Stimulated activated naive CD4-positive, alpha-beta T cell (primary cell): ENCODE results near the gene CRYBB2.
"Not testable (repeated sequence)": the region's sequence is repeated elsewhere in the genome, so short reads cannot be mapped to it uniquely, and the experiment has no call there.

Experiments used
- DNase-seq, 6 experiments: peaks; one replicate each; lab custom pipeline; 2025; lab: John Stamatoyannopoulos, UW

The CRYBB2 gene, protein sequence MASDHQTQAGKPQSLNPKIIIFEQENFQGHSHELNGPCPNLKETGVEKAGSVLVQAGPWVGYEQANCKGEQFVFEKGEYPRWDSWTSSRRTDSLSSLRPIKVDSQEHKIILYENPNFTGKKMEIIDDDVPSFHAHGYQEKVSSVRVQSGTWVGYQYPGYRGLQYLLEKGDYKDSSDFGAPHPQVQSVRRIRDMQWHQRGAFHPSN

DNA sequence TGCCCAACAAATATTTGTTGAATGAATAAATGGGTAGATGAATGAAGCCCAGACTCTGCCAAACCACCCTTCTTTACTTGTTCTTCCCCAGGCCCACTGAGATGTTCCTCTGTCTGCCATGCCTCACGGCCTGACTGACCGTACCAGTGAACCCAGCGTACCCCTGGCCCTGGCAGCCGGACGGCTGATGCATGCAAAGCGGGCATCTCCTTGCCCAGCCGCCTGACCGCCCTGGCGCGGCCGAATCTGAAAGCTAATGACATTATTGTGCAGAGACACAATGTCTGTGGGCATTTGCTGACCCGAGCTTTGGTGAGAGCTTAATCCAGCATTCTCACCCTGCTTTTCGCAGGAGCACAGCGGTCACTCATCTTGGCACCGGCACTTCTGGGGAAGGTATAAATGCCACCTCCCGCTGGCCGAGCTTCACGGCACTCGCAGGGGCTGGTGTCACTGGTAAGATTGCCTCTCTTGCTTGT is at the start of gene CRYBB2:
Gene CRYBB2 (plus strand): TSS at position 429 of the 479 bp plus-strand sequence. CDS start 1,791 bp downstream, outside the sequence.
- DNase-seq, result no peak

DNA sequence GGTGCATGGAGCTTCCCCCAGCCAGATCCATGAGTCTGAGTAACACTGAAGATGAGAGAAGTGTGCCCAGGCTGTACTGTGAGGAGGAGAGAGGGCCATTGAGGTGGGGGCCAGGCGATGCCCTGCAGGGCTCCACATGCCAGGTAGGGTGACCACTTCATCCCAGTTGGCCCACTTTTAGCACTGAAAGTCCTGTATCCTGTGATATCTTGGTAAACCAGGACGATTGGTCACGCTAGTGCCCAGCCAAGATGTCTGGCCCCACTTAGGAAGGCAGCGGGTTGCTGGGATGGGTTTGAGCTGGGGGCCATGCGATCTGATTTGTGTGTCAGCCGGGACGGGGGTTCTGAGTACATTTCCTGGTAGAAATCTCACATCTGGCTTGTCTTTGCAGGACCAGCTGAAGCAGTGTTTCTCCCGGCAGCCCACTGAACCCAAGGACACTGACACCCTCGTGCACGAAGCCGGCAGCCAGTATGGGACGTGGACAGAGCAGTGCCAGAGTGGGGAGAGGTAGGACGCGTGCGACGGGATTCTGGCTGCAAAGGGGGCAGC is 48.9 kb upstream of the CRYBB2 start:
- no peak for DNase-seq

DNA sequence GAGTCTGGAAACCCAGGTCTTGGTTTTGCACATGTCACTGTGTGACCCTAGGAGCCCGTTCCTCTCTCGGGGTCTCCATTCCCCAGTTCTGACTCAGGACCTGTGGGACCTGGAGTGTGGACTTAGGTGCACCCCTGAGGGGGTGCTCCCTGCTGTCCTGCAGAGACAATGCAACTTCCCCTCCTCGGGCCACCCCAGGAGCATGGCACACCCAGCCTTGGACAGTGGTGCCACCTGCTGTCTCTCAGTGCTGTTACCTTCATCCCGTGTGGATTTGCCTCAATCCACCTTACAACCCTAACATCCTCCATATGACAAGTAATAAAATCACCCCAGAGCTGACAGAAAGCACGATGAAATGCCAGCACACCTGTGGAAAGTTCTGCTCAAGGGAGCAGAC is 47.3 kb upstream of the CRYBB2 start:
- peak in 5 of 6 experiments; percentile 9 to 38 (median 14) for DNase-seq

DNA sequence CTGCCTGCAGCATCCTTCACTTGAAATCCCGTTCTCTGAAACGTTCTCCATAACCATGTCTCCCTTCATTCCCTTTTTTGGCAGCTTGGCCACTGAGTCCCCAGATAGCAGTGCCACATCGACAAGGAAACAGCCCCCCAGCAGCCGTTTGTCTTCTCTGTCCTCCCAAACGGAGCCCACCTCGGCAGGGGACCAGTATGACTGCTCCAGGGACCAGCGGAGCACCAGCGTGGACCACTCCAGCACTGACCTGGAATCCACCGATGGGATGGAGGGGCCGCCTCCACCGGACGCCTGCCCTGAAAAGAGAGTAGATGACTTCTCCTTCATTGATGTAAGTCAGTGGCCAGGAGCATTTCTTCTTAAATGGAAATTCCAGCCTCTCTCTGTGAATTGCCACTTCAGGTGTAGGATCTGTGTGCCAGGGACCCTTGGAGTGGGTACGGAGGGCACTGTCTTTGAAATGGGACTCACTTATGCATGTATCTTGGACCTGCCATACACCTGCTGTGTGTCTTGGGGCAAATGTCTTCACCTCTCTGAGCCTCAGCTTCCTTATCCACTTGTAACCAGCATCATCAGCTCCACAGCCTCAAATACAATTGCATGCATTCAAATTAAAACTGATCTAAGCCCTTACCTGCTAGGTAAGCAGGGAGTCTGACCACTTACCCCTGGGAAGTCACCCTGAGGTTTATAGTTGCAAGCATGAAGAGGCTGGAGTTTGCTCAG is 45.1 kb upstream of the CRYBB2 start:
- DNase-seq, result no peak

DNA sequence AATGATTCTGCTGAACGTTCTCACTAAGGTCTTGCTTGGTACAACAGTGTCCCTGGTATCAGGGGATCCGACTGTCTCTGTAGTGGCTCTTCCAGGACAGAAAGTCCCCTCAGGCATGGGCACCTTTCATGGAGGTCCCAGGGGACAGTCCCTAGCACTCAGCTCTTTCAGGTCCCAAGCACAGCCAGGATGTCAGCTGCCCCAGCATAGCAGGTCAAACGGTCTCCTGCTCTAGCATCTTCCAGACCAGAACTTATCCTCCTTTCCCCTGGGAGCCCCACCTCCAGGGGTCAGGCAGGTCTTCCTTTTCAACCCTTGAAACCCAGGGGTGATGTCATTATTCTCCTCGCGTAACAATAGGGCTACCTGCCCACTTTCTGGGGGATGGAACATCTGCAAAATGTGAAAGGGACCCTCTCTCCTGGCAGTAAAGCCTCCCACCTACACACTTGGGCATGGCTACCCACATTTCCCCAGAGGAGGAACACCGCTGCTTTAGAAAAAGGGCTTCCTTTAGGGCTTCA is 44.5 kb upstream of the CRYBB2 start:
- DNase-seq, result no peak

DNA sequence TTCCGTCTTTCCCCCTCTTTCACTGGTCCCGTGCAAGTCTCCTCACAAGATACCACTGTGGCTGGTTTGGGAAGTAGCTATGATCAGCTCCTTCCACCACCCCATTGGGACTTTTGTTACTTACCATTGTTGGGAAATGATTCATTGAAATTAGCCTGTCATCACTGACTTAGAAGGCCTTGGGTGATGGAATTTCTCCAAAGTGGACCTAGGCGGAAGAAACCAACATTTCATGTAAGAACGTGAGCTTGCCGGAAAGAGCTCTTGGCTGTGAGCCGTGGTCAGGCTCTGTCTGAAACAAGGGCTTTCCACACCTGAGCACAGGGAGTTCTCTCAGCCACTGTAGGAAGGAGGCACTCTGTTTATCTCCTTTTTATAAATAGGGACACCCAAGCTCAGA is 43.3 kb upstream of the CRYBB2 start:
- DNase-seq, result no peak

DNA sequence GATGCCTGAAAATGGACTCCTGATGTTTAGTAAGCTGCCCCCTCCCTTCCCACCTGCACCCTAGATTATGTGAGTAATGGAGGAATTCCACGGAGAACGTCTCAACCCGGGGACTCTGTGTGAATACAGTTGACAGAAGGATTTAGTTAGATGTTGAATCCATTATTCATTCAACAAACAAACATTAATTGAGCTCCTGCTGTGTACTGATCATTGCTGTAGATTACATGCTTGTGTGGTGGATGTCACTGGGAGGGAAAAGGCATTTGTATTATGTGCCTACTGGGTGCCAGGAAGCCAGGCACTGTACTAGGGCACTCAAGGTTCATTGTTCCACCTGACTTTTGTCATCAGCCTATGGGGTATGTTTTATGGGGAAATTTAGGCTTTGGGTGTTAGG is 42.6 kb upstream of the CRYBB2 start:
- no peak for DNase-seq

DNA sequence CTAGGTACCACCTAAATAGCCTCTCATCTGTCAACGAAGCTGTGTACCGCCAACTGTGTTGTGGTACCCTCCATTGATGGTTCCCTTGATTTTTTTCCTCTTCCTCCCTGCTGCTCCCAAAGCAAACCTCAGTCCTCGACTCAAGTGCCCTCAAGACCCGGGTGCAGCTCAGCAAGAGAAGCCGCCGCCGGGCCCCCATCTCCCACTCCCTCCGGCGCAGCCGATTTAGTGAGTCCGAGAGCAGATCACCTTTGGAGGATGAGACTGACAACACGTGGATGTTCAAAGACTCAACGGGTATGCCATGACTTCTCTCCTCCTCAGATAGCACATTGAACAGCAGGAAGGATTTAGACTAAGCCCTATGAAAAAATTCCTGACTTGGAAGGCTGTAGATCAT is 42.2 kb upstream of the CRYBB2 start:
- DNase-seq, result no peak

DNA sequence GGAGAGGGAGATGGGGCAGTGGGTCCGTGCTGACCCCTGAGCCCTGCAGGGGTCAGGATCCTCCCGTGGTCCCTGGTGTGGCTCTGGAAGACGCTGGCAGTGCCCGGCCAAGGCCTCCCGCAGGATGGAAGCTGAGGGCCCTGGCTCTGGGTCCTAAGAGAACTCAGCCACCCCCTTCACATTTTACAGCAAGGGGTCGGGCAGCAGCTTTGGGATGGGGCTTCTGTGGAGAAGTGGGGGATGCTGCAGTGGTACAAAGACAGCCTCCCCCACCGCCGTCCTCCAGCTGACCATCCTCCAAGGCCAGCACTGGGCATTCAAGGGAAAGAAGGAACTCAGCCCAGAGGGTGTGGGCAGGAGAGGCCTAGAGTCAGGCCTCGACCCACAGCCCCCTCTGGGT is 41.5 kb upstream of the CRYBB2 start:
- DNase-seq, result no peak

DNA sequence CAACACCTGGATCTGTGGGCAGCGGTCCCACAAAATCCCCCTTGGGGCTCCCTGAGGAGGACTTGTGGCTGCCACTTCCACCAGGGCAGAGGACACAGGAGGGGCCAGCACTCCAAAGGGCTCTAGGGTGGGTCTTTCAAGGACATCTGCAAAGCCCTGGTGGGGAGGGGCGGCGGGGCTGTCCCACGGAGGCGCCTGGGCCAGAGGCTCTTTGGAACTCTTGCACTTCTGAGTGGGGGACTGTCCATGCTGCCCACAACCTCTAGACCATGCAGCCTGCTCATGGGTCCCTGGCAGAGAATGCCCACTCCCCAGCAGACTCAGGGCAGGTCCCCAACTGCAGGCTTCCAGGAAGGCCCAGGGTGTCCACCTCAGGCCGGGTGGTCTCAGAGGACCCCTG is 41.1 kb upstream of the CRYBB2 start:
- DNase-seq, result not testable (repeated sequence)

DNA sequence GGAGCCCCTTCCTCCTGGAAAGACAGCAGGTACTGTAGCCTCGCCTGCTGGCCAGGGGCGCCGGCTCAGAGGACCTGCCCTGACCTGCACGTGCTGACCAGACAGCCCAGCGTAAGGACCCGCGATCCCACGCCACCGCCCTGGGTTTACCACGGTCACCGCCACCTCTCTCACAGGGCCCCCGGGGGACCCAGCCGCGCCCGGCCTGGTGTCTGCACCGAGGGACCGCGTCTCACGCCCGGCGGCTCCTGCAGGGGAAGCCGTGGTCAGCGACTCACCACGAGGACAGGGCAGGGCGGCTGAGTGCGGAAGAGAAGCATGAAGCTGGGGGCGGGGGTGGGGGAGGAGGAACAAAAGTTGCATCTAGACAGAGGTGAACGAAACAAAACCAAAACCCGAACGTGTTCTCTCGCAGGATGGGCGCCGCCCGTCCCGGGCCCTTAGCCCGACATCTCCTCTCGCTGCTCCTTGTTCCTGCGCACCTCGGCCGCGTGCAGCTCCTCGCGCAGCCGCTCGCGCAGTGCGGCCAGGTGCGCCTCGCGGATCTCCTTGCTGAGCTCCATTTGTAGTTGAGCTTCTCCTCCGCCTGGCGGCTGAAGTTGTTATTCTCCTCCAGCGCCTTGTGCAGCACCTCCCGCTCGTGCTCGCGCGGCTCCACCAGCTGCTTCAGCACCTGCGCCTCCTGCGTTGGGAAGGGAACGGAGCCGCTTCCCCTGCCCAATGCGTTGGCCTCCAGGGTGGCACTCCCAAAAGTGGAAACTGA is 40.4 kb upstream of the CRYBB2 start:
- not testable (repeated sequence) for DNase-seq

DNA sequence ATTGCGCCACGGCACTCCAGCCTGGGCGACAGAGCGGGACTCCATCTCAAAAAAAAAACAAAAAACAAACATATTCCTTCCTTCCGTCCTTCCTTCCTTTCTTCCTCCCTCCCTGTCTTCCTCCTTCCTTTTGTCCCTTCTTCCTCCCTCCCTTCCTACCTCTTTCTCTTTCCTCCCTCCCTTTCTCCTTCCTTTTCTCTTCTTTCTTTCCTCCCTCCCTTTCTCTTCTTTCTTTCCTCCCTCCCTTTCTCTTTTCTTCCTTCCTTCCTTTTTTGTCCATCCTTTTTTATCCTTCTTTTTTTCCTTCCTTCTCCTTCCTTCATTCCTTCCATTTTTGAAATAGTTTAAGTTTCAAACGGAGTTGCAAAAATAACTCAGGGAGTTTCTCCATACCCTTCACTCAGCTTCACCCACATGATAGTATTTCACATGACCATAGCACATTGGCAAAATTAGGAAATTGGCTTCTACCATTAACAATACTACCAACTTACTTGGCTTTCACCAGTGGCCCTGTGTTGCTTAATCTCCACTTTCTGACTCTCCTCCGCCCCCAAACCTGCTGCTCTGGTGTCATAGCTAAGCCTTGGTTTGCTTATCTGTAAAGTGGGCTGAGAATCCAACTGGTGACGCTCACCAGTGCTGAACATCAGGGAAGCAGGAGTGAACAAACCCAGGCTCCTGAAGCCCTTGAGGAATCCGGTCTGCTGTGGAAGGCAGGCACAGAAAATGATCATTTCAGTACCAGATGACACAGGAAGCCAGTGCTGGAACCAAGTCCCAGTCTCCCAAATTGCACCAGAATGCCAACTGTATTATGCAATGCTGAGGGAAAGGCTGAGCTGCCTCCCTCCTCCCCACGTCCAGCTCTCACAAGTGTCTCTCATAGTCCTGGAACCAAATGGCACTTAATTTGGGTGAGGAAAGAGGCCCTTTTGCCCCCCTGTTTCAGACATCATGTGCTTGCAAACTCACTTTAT is 37.0 kb upstream of the CRYBB2 start:
- DNase-seq, result no peak

DNA sequence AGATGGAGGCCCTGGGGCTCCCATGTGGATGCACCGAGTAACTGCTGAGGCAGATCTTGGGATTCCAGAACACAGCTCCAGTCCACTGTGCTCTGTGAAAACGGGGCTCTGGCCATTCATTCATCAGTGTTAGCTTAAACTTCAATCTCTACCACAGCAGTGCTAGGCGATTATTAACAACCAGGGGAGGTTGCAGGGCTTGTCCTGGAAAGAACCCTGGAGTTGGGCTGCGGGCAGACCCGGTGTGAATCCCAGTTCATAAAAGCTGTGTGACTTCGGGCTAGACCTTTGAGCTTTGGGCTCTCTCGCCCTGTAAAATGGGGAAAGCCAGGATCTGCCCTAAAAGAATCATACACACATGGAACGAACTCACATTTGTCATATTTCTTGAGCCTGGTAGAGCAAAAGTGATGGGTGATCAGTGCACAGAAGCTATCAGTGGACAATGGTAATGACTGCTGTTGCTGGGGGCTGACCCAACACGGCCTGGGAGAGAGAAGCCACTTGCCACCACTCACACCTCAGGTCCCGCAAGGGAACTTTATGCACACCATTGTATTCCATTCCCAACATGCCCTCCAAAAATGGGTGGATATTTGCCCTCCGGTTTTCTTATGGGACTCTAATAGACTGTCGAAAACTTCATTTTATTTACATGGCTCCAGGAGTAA is 35.4 kb upstream of the CRYBB2 start:
- DNase-seq, result no peak

DNA sequence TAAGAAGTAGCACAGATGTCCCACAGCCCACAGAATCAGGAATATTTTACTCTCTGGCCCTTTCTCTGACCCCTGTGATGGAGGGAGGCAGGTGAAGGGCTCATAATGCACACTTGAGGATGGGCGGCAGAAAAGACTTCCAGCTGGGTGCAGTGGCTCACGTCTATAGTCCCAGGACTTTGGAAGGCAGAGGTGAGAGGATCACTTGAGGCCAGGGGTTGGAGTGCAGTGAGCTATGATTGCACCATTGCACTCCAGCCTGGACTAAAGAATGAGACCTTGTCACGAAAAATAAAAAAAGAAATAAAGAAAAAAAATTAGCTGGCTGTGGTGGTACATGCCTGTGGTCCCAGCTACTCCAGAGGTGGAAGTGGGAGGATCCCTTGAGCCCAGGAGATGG is 33.3 kb upstream of the CRYBB2 start:
- no peak for DNase-seq

DNA sequence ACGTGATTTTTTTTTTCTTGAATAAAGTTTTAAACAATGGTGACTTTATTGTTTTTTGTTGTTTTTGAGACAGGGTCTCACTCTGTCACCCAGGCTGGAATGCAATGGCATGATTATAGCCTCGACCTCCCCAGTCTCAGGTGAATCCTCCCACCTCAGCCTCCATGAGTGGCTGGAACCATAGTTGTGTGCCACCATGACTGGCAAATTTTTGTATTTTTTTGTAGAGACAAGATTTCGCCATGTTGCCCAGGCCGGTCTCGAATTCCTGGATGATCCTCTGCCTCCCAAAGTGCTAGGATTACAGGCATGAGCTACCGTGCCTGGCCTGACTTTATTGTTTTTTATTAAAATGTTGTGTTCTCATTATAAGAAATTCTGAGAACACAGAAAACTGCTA is 32.0 kb upstream of the CRYBB2 start:
- DNase-seq, result no peak

DNA sequence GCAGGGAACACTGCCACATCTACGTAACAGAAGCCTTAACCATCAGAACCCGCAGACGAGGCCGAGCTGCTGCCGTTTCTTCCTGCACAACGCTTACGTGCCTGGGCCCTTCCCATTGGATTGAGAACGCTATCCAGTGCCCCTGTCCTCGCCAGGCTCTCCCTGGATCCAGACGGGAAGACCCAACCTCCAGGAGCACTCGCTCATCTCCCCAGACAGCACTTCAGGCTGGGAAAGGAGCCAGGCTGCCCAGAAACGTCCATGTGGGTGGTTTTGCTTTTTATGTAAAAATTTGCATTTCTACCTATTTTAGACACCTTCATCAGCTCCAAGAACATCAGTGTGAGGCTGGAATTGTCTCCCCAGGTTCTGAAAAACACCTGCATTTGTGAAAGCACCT is 27.0 kb upstream of the CRYBB2 start:
- no peak for DNase-seq

DNA sequence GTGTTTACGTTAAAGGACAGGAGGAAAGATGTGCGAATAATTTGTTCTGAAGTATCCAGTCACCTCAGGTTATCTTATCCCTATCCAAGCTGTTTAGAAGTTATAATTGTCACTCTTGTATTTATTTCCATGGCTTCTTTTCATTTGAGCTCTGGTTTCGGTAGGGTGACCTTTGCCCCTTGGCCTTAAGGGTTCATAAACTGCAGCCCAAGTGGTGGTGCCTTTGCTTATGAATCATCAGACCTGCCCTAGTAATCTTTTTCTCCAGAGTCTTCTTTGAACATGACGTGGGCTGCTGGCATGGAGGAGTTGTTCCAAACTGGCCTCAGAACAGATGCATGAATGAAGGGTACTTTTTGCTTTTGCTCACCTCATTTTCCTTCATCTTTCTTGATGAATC is 26.3 kb upstream of the CRYBB2 start:
- no peak for DNase-seq

DNA sequence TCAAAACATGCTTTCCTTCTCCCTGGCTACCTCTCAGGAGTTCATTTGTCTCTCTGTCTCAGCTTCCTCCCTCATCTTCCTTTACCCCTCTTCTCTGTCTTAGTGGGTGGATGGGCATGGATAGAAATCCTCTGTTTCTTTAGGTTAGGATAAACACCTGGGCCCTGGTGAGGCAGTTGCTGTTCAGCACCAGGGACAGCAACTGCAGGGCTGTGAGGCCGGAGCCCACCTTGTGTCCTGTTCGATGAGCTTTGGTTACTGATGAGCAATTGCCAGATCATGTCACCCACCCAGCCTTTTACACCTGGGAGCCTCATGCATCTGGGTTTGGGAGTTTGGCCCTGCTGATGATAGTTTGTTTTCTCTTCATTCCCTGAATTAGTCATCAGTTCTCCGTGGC is 25.9 kb upstream of the CRYBB2 start:
- DNase-seq, result no peak

DNA sequence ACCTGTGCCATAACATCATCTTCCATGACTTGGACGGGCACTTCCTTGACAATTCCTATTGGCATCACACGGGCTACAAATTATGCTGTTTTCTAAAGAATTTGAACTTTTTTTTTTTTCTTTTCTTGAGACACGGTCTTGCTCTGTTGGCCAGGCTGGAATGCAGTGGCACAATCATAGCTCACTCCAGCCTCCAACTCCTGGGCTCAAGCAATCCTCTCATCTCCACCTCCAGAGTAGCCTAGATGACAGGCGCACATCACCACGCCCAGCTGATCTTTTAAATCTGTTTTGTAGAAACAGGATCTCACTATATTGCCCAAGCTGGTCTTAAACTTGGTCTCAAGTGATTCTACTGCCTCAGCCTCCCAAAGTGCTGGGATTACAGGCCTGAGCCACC is 23.1 kb upstream of the CRYBB2 start:
- DNase-seq, result no peak

DNA sequence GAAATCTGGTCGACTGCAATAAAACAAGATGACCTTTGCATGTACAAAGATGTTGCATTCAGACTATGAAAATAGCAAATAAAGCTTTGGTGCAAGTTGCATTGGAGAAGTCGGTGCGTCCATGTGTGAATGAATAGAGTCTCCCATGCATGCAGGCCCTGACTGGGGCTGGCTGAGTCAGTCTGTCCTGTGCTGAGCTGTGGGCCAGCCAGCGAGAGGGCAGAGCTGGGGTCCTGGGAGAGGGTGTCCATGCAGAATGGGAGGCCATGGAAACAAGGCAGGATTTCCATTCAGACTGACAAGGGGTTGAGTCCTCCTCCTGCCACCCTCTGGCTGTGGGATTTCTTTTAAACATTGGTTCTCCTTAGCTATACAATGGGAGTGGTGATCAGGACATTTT is 22.1 kb upstream of the CRYBB2 start:
- no peak for DNase-seq
